Tibial artery (tissue), 4 donors: ENCODE measurements around the gene EHD1.

Experiments
- DNase-seq, 2 donors: peaks; one replicate each; pipeline ENCODE4 v3.0.0-alpha.2; 2019
- H3K27ac ChIP-seq, 2 donors: fragments of 200-600 bp; sonication (generic) in 1 of 2; 1 replicate in 1 of 2; 2 replicates in 1 of 2; pipeline ENCODE4 v1.5.1; 2018 to 2019; ENCODE audit warnings: mild to moderate bottlenecking in 1 of 2
- H3K27me3 ChIP-seq, 2 donors: fragments of 200-600 bp; sonication (generic) in 1 of 2; one replicate each; pipeline versions ENCODE4 v1.5.1 to v1.6.0; 2016 to 2019
- H3K36me3 ChIP-seq, 3 donors: fragments of 200-600 bp; sonication (generic) in 2 of 3; one replicate each; pipeline ENCODE4 v1.5.1; 2016 to 2019; ENCODE audit warnings: mild to moderate bottlenecking in 2 of 3
- H3K4me1 ChIP-seq, 4 donors: fragments of 200-600 bp; sonication (generic) in 2 of 4; 1 replicate in 3 of 4; 2 replicates in 1 of 4; pipeline ENCODE4 v1.5.1; 2016 to 2019
- H3K4me3 ChIP-seq, 2 donors: fragments of 200-600 bp; sonication (generic) in 1 of 2; 1 replicate in 1 of 2; 2 replicates in 1 of 2; pipeline ENCODE4 v1.5.1; 2018 to 2019; ENCODE audit warnings: mild to moderate bottlenecking in 2 of 2
- H3K9me3 ChIP-seq, 3 donors: fragments of 200-600 bp; sonication (generic) in 1 of 3; one replicate each; pipeline ENCODE4 v1.5.1; 2016 to 2019
- CTCF ChIP-seq, 2 experiments: fragments of 200-600 bp in 1 of 2; fragments of 450-650 bp in 1 of 2; IDR thresholded peaks; one replicate each; pipeline ENCODE4 v1.5.1; 2017 to 2019; ENCODE audit warnings: antibody characterized with exemption in 2 of 2, mild to moderate bottlenecking in 1 of 2, moderate library complexity in 1 of 2
- intact Hi-C: fragments of 100-400 bp; cut with DNase I; formaldehyde crosslinking; loops from one replicate; pipeline ENCODE4 v1.15.0; 2023; ENCODE audit warnings: low total_unique reads

EHD1 gene

GRCh38 chr11:64902102-64902900, 23.9 kb upstream of the EHD1 start:
- no peak for DNase-seq
- Histone ChIP-seq H3K27me3 (no peaks in the 10 kb centered on the region), H3K27ac (no peak overlapping the region), H3K9me3 (no peaks in the 10 kb centered on the region), H3K4me3 (no peak overlapping the region), H3K36me3 (peaks cover 70 to 100% (median 91%) of the 10 kb centered on the region in 3 donors), H3K4me1 (no peaks in the 10 kb centered on the region)
- intact Hi-C loops = no loop called here
- TF ChIP-seq CTCF (IDR thresholded peaks at IDR 0.05) = no peak

DNA sequence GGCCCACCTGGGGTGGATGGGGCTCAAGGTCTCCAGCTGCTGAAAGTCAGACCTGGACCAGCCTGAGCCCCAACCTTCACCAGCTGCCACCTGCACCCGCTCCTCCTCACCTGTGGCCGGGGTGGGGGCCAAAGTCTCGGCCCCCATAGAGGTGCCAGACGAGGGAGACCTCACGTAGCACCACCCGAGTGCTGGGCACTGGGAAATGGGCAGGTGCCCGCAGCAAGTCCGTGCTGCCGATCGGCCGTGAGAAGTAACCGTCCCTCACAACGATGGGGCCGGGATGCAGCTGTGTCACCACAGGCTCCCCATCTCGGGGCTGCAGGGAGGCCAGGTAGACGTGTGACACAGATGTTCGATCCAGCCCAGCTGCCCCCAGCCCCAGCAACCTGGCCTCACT, 22.4 kb upstream of the EHD1 start:
- intact Hi-C loops = no loop called here
- H3K4me1 ChIP-seq = no peaks in the 10 kb centered on the region
- TF ChIP-seq CTCF (IDR thresholded peaks at IDR 0.05) = no peak
- no peak overlapping the region for H3K27ac ChIP-seq
- no peaks in the 10 kb centered on the region for H3K9me3 ChIP-seq
- H3K36me3 ChIP-seq = peaks cover 55 to 100% (median 89%) of the 10 kb centered on the region in 3 donors
- no peaks in the 10 kb centered on the region for H3K27me3 ChIP-seq
- no peak overlapping the region for H3K4me3 ChIP-seq
- no peak for DNase-seq

- H3K27ac ChIP-seq = no peak overlapping the region
- H3K4me3 ChIP-seq = no peak overlapping the region
- no peak for TF ChIP-seq CTCF (IDR thresholded peaks at IDR 0.05)
- H3K27me3 ChIP-seq = no peaks in the 10 kb centered on the region
- intact Hi-C loops = no loop called here
- peaks cover 50 to 100% (median 84%) of the 10 kb centered on the region in 3 donors for H3K36me3 ChIP-seq
- no peaks in the 10 kb centered on the region for H3K4me1 ChIP-seq
- no peak for DNase-seq
- no peaks in the 10 kb centered on the region for H3K9me3 ChIP-seq
Observed at GRCh38 chr11:64900263-64900678, 21.9 kb upstream of the EHD1 start.

DNA sequence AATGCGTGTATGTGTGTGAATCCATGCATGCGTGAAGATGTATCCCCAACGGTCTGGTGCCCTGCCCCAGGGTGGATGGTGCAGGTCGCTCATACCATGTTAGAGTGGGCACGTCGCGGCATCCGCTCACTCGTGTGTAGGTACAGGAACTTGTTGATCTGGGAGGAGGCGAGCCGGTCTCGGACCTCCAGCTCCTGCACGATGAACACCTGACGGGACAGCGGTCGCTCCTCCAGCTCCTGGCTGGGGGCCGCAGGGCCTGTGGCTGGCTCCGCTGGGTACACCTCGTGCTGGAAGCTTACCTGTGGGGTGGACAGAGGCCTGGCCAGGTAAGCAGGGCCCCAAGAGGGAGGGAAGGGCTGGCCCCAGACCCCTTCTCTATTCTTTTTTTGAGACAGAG, 20.1 kb upstream of the EHD1 start:
- no peak for DNase-seq
- intact Hi-C loops = no loop called here
- no peak for TF ChIP-seq CTCF (IDR thresholded peaks at IDR 0.05)
- Histone ChIP-seq H3K4me3 (no peak overlapping the region), H3K36me3 (peaks cover 39 to 91% (median 82%) of the 10 kb centered on the region in 3 donors), H3K27me3 (no peaks in the 10 kb centered on the region), H3K4me1 (no peaks in the 10 kb centered on the region), H3K9me3 (no peaks in the 10 kb centered on the region), H3K27ac (no peak overlapping the region)

DNA sequence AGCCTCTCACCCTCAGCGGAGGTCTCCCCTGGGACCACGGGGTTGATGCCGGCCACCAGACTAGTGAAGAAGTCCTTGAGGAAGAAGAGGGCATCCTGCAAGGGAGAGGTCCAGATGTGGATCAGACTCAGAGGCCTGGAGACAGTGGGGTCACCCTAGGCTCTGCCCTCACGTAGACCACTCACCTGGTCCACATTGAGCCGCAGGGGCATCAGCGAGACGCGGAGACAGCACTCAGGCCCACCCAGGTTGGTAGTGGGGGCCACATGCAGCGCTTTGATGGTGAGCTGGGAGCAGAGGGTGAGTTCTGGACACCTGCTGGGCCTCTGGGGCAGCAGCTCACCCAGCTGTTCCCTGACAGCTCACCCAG, 19.6 kb upstream of the EHD1 start:
- no peaks in the 10 kb centered on the region for H3K9me3 ChIP-seq
- H3K27me3 ChIP-seq = no peaks in the 10 kb centered on the region
- no peak for TF ChIP-seq CTCF (IDR thresholded peaks at IDR 0.05)
- peaks cover 34 to 87% (median 77%) of the 10 kb centered on the region in 3 donors for H3K36me3 ChIP-seq
- no peak overlapping the region for H3K27ac ChIP-seq
- H3K4me3 ChIP-seq = no peak overlapping the region
- no peaks in the 10 kb centered on the region for H3K4me1 ChIP-seq
- DNase-seq = no peak
- intact Hi-C loops = no loop called here
